HEK293T (cell line): ENCODE measurements around the gene RFXAP.

Experiments
- ARNT ChIP-seq: fragments of 450-650 bp; IDR thresholded peaks from 2 replicates; pipeline ENCODE4 v1.6.1; 2017; ENCODE audit warnings: mild to moderate bottlenecking
- BHLHE40 ChIP-seq: fragments of 450-650 bp; IDR thresholded peaks from 2 replicates; pipeline ENCODE4 v1.6.1; 2016; ENCODE audit warnings: mild to moderate bottlenecking, moderate library complexity, borderline replicate concordance
- ELF4 ChIP-seq: fragments of 450-650 bp; IDR thresholded peaks from 2 replicates; pipeline ENCODE4 v1.6.1; 2017; ENCODE audit warnings: antibody characterized with exemption
- FOXK2 ChIP-seq: fragments of 450-650 bp; IDR thresholded peaks from 2 replicates; pipeline ENCODE4 v1.6.1; 2016; ENCODE audit warnings: mild to moderate bottlenecking
- LEF1 ChIP-seq: fragments of 450-650 bp; IDR thresholded peaks from 2 replicates; pipeline ENCODE4 v1.6.1; 2017; ENCODE audit warnings: mild to moderate bottlenecking, borderline replicate concordance
- NFRKB ChIP-seq: fragments of 450-650 bp; IDR thresholded peaks from 2 replicates; pipeline ENCODE4 v1.6.1; 2016; ENCODE audit warnings: mild to moderate bottlenecking, moderate library complexity
- SP1 ChIP-seq: fragments of 450-650 bp; IDR thresholded peaks from 2 replicates; pipeline ENCODE4 v1.6.1; 2017

- TF ChIP-seq SP1 (no peak), FOXK2 (no peak), ARNT (no peak), BHLHE40 (no peak), LEF1 (no peak), NFRKB (no peak), ELF4 (no peak)
Observed at GRCh38 chr13:36820222-36820621, 1.2 kb downstream of the RFXAP start.
